ENCODE results near the gene SUMF1.
A peak's percentile ranks its signal among the peaks of the same experiment; 100 is the strongest.

SUMF1 gene

DNA sequence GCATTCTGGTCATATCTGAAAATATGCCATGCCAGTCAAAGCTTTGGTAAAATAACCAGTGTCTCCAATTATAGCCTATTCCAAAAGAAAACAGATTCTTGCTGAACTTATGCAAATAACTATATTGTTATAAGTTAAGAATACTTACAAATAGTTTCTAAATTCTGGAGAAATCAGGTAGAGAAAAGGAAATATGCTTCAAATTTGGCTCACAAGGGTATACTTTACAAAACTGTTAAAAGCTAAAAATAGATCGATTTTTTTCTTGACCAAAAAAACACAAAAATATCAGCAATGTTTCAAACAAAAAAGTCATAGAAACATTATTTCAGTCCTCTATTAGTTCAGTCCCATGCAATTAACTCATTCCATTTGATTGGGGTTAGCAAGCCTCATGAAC lies 140.2 kb downstream of the SUMF1 start:
- Histone ChIP-seq H4K20me1 (ENCODE audit: insufficient read depth, low read length, poor library complexity, severe bottlenecking) (no peaks in the 10 kb centered on the region), H3K27me3 (ENCODE audit: insufficient read depth, low read length, poor library complexity, severe bottlenecking) (no peaks in the 10 kb centered on the region), H3K4me2 (ENCODE audit: low read depth, low read length, poor library complexity, severe bottlenecking) (no peak overlapping the region), H3K79me2 (ENCODE audit: insufficient read depth, low read length) (no peaks in the 10 kb centered on the region), H3K9me3 (ENCODE audit: insufficient read depth, low read depth, low read length) (peaks cover 16% of the 10 kb centered on the region), H3K9ac (ENCODE audit: low read depth, low read length, poor library complexity, severe bottlenecking) (no peak overlapping the region), H2AFZ (ENCODE audit: low read length) (no peak overlapping the region), H3K9me2 (replicated peaks; ENCODE audit: low read depth, low read length) (no peaks in the 10 kb centered on the region), H3K4me1 (ENCODE audit: insufficient read depth, low read length, poor library complexity, severe bottlenecking) (peaks cover 9% of the 10 kb centered on the region), H3F3A (ENCODE audit: low read depth) (no peaks in the 10 kb centered on the region), H3K36me3 (ENCODE audit: insufficient read depth, low read length) (no peaks in the 10 kb centered on the region), H3K4me3 (ENCODE audit: low read length, poor library complexity, severe bottlenecking) (no peak overlapping the region)
- TF ChIP-seq EZH2phosphoT487 (IDR thresholded peaks at IDR 0.05; ENCODE audit: borderline replicate concordance), result no peak

DNA sequence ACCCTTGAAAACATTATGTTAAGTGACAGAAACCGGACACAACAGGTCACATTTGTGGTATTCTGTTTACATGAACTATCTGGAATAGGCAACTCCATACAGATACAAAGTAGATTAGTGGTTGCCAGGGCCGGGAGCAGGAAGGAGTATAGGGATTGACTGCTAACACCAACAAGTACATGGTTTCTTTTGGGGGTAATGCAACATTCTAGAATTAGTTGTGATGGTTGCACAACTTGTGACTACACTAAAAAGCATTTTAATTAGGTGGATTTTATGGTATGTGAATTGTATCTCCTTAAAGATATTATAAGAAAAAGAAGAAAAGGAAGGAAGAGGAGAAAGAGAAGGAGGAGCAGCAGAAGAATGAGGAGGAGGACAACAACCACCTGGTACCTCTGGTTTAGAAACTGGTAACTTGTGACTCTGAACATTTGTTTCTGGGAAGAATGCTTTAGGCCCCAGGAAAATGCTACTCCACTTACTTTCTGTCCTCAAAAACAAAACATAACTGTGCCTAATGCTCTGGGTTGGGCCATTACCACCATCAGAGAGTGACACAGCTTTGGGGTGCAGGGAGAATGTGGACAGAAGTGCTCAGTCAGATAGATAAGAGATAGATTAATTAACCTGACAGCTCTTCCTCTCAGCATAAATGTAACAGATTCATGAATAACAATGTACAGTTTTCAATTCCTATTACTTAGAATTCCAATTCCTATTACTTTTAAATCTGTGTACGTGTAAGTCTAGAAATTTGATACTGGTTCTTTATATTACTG lies 143.6 kb downstream of the SUMF1 start:
- no peaks in the 10 kb centered on the region for H3K27me3 ChIP-seq (ENCODE audit: insufficient read depth, low read length, poor library complexity, severe bottlenecking)
- H3F3A ChIP-seq (ENCODE audit: low read depth), result no peaks in the 10 kb centered on the region
- no peaks in the 10 kb centered on the region for H3K79me2 ChIP-seq (ENCODE audit: insufficient read depth, low read length)
- no peak overlapping the region for H2AFZ ChIP-seq (ENCODE audit: low read length)
- H3K4me3 ChIP-seq (ENCODE audit: low read length, poor library complexity, severe bottlenecking), result no peak overlapping the region
- H3K9ac ChIP-seq (ENCODE audit: low read depth, low read length, poor library complexity, severe bottlenecking), result no peak overlapping the region
- TF ChIP-seq, protein P1, sequence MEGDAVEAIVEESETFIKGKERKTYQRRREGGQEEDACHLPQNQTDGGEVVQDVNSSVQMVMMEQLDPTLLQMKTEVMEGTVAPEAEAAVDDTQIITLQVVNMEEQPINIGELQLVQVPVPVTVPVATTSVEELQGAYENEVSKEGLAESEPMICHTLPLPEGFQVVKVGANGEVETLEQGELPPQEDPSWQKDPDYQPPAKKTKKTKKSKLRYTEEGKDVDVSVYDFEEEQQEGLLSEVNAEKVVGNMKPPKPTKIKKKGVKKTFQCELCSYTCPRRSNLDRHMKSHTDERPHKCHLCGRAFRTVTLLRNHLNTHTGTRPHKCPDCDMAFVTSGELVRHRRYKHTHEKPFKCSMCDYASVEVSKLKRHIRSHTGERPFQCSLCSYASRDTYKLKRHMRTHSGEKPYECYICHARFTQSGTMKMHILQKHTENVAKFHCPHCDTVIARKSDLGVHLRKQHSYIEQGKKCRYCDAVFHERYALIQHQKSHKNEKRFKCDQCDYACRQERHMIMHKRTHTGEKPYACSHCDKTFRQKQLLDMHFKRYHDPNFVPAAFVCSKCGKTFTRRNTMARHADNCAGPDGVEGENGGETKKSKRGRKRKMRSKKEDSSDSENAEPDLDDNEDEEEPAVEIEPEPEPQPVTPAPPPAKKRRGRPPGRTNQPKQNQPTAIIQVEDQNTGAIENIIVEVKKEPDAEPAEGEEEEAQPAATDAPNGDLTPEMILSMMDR (conservative IDR thresholded peaks at IDR 0.05; ENCODE audit: low read length), result no peak
- no peak for TF ChIP-seq EZH2phosphoT487 (IDR thresholded peaks at IDR 0.05; ENCODE audit: borderline replicate concordance)
- no peaks in the 10 kb centered on the region for H3K9me2 ChIP-seq (replicated peaks; ENCODE audit: low read depth, low read length)
- H3K9me3 ChIP-seq (ENCODE audit: insufficient read depth, low read depth, low read length), result peaks cover 13% of the 10 kb centered on the region
- peaks cover 32% of the 10 kb centered on the region for H3K4me1 ChIP-seq (ENCODE audit: insufficient read depth, low read length, poor library complexity, severe bottlenecking)
- H3K4me2 ChIP-seq (ENCODE audit: low read depth, low read length, poor library complexity, severe bottlenecking), result no peak overlapping the region
- no peaks in the 10 kb centered on the region for H3K36me3 ChIP-seq (ENCODE audit: insufficient read depth, low read length)
- H4K20me1 ChIP-seq (ENCODE audit: insufficient read depth, low read length, poor library complexity, severe bottlenecking), result no peaks in the 10 kb centered on the region

GRCh38 chr3:4322635-4323034 lies 144.4 kb downstream of the SUMF1 start:
- Histone ChIP-seq H3K4me1 (ENCODE audit: insufficient read depth, low read length, poor library complexity, severe bottlenecking) (peaks cover 32% of the 10 kb centered on the region), H3F3A (ENCODE audit: low read depth) (no peaks in the 10 kb centered on the region), H4K20me1 (ENCODE audit: insufficient read depth, low read length, poor library complexity, severe bottlenecking) (no peaks in the 10 kb centered on the region), H3K9ac (ENCODE audit: low read depth, low read length, poor library complexity, severe bottlenecking) (no peak overlapping the region), H2AFZ (ENCODE audit: low read length) (no peak overlapping the region), H3K27me3 (ENCODE audit: insufficient read depth, low read length, poor library complexity, severe bottlenecking) (no peaks in the 10 kb centered on the region), H3K9me3 (ENCODE audit: insufficient read depth, low read depth, low read length) (peaks cover 7% of the 10 kb centered on the region), H3K36me3 (ENCODE audit: insufficient read depth, low read length) (no peaks in the 10 kb centered on the region), H3K4me2 (ENCODE audit: low read depth, low read length, poor library complexity, severe bottlenecking) (no peak overlapping the region), H3K79me2 (ENCODE audit: insufficient read depth, low read length) (no peaks in the 10 kb centered on the region), H3K9me2 (replicated peaks; ENCODE audit: low read depth, low read length) (no peaks in the 10 kb centered on the region), H3K4me3 (ENCODE audit: low read length, poor library complexity, severe bottlenecking) (no peak overlapping the region)
- no peak for TF ChIP-seq EZH2phosphoT487 (IDR thresholded peaks at IDR 0.05; ENCODE audit: borderline replicate concordance)
- TF ChIP-seq, protein P1 (conservative IDR thresholded peaks at IDR 0.05; ENCODE audit: low read length), result no peak

DNA sequence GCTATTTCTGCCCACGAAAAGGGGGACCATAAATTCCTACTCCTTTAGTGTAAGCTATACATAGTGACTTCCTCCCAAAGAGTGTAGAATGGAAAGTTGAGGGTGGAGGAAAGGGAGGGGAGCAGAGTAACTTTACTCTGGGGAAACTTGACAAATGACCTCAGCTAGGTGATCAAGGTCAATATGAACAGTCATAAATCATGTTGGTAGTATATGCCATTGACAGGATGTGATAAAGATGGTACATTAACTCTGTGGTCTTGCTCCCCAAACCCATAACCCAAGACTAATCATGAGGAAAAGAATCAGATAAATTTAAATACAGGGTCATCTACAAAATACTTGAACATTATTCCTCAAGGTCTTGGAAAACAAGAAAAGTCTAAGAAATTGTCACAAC lies 145.3 kb downstream of the SUMF1 start:
- H3K27me3 ChIP-seq (ENCODE audit: insufficient read depth, low read length, poor library complexity, severe bottlenecking), result no peaks in the 10 kb centered on the region
- H3F3A ChIP-seq (ENCODE audit: low read depth), result no peaks in the 10 kb centered on the region
- H3K79me2 ChIP-seq (ENCODE audit: insufficient read depth, low read length), result no peaks in the 10 kb centered on the region
- peak overlapping the region; percentile 46 for H3K4me2 ChIP-seq (ENCODE audit: low read depth, low read length, poor library complexity, severe bottlenecking)
- H3K9me3 ChIP-seq (ENCODE audit: insufficient read depth, low read depth, low read length), result no peaks in the 10 kb centered on the region
- H3K4me3 ChIP-seq (ENCODE audit: low read length, poor library complexity, severe bottlenecking), result no peak overlapping the region
- no peaks in the 10 kb centered on the region; the same call in 1 of the 2 replicates for H3K36me3 ChIP-seq (ENCODE audit: insufficient read depth, low read length)
- no peak overlapping the region for H2AFZ ChIP-seq (ENCODE audit: low read length)
- no peaks in the 10 kb centered on the region for H3K9me2 ChIP-seq (replicated peaks; ENCODE audit: low read depth, low read length)
- no peak overlapping the region for H3K9ac ChIP-seq (ENCODE audit: low read depth, low read length, poor library complexity, severe bottlenecking)
- peaks cover 32% of the 10 kb centered on the region for H3K4me1 ChIP-seq (ENCODE audit: insufficient read depth, low read length, poor library complexity, severe bottlenecking)
- H4K20me1 ChIP-seq (ENCODE audit: insufficient read depth, low read length, poor library complexity, severe bottlenecking), result no peaks in the 10 kb centered on the region
- TF ChIP-seq EZH2phosphoT487 (IDR thresholded peaks at IDR 0.05; ENCODE audit: borderline replicate concordance), result no peak
- TF ChIP-seq, protein P1 (conservative IDR thresholded peaks at IDR 0.05; ENCODE audit: low read length), result no peak
